Activated T-cell treated with anti-CD3 and anti-CD28 coated beads, Interleukin-2, amount 50 U/mL, for 1 hour (primary cell): Measurements from ENCODE around the gene PANX3.

Experiments
- DNase-seq: peaks from one replicate; pipeline ENCODE4 v3.0.0-alpha.2; 2020

PANX3 gene

DNA sequence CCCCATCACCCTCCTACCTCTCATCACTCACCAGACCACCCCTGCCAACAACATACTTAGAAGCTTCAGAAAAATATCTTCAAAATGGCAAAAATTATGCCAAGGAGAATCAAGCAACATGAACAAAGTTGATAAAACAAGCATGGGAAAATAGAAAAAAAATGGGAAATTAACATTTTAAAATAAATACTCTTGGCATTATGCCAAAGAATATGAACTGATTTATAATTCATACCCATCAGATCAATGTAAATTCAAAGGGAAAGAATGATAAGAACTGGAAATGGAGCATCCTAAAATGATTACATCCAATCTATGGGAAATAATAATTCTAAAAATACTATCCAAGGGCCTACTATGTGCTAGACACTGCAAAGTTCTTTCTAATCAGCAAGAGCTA is 50.3 kb downstream of the PANX3 start:
- DNase-seq, result no peak

DNA sequence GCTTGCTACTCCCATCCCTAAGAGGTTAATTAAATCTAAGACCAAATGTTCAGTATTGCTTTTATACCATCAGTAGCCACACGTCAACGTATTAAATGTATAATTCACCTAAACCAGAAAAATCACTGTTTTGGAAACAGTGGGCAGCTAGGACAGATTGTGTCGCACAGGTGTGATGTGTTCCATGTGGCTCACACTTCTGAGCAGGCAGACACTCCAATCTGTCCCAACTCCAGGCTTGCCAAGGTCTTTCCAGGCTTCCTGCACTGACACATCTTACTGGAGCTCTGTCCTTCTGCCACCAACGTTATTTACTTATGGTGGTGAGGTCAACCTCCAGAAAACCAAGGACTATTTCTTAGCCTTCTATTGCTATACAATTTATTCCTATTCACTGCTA is 50.9 kb downstream of the PANX3 start:
- no peak for DNase-seq

DNA sequence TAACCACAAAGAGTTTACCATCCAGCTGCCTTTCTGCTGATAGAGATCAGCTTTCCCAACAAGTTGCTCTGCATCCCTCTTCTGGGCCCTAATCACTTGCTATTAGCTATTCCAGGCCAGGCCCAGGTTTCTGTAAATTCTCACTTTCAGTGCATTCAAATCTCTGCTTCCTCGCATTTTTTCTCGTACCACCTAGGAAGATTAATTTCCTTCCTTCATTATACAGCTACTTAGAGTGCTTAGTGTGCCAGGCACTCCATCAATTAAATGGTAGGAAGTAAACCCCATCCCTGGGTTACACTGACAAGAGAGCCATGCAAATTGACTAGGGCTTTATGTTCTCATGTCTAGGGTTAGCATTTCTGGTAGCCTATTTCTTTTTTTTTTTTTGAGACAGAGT is 52.6 kb downstream of the PANX3 start:
- DNase-seq, result no peak

DNA sequence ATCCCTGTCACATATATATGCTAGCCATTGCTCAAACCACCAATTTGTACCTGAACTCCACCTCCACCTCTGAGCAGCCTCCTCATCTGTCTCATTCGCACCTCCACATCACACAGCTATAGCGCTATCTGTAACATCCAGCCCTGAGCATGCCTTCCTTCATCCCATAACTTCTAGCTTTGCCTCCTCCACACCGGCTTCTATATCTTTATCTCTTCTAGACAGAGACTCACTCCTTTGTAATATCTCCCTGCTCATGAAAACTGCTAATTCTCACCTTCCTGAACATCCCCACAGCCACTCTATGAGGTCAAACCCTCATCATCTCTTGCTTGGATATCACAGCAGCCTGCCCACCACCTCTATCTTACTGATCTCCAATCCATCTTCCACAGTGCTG is 56.4 kb downstream of the PANX3 start:
- no peak for DNase-seq

DNA sequence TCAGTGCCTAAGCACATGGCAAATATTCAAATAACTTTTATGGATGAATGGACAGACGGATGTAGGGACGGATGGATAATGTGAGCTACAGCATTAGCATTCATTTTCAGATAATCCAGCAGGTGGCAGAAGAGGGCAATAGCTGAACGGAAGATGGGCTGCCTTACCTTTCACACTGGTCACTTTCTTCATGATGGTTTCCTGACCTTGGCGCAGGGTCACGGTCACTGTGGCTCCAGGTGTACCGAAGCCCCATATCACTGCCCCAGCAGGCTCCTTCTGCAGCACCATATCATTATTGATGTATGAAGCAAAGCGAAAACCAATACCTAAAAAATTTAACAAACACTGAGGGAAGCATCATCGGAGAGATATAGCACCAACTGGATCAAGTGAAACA is 58.0 kb downstream of the PANX3 start:
- peak; percentile 37 for DNase-seq
